HCT116 (cell line): Measurements from ENCODE around the gene ADAMTS13. TPM values are rescaled to one million over a fixed set of nuclear protein-coding genes. Genes with fewer than 3 reads are reported as not detected.

ENCODE experiments used
- ATAC-seq: fragments of 200-7000 bp; cut with Tn5 transposase; 2 replicates; pipeline ENCODE4 v1.9.1; 2020; ENCODE audit warnings: mild to moderate bottlenecking, moderate library complexity
- BruUV-seq: library from RNA; stranded (reverse); fragments of 400-500 nt; replicated peaks from 2 replicates; lab custom pipeline; 2021; lab: Mats Ljungman, UMichigan
- CTCF ChIA-PET: fragments of 300-600 bp; sonication (Branson Sonifier 250); formaldehyde crosslinking; loops from one replicate; lab custom pipeline; 2021; ENCODE audit warnings: antibody characterized with exemption; lab: Charles Lee
- POLR2A ChIA-PET: fragments of 300-600, 350-600 bp; sonication (Branson Sonifier 250); formaldehyde crosslinking; loops from one replicate; lab custom pipeline; 2021; ENCODE audit warnings: antibody characterized with exemption; lab: Charles Lee
- RAD21 ChIA-PET, 2 experiments: fragments of 300-600 bp; sonication (Branson Sonifier 250); formaldehyde crosslinking; loops; one replicate each; lab custom pipeline; 2023; ENCODE audit warnings: low total read pairs in 2 of 2; ENCODE audit not compliant: uncharacterized antibody in 2 of 2, unreplicated experiment in 2 of 2, low non-redundant PET in 1 of 2; lab: Charles Lee
- DNase-seq: peaks from one replicate; pipeline ENCODE4 v3.0.0-alpha.2; 2010; ENCODE audit warnings: low read depth, low spot score
- H2AFZ ChIP-seq: fragments of 200-600 bp; shearing (Covaris generic), sonication (generic); 2 replicates; pipeline ENCODE4 v1.6.1; 2017; ENCODE audit warnings: low read depth, mixed run types, mixed read lengths, antibody characterized with exemption, low read length; ENCODE audit not compliant: poor library complexity, severe bottlenecking
- H3K27ac ChIP-seq: 2 replicates; pipeline ENCODE4 v1.5.1; 2012; ENCODE audit warnings: low read depth, low read length
- H3K27me3 ChIP-seq: fragments of 200-600 bp; sonication (generic); 2 replicates; pipeline ENCODE4 v1.6.1; 2016; ENCODE audit warnings: mixed run types, low read length, mixed read lengths; ENCODE audit not compliant: insufficient read depth
- H3K36me3 ChIP-seq, 2 experiments: fragments of 200-500 bp in 1 of 2; fragments of 200-600 bp in 1 of 2; sonication (Bioruptor generic) in 1 of 2; sonication (generic) in 1 of 2; 2 replicates each; pipeline versions ENCODE4 v1.5.1 to v1.6.1; 2014 to 2016; ENCODE audit warnings: low read length in 2 of 2, inconsistent platforms in 1 of 2, mixed read lengths in 1 of 2, mixed run types in 1 of 2; ENCODE audit not compliant: insufficient read depth in 2 of 2, control insufficient read depth in 1 of 2
- H3K4me1 ChIP-seq, 2 experiments: fragments of 200-600 bp in 1 of 2; sonication (generic) in 1 of 2; 2 replicates each; pipeline versions ENCODE4 v1.5.1 to v1.6.1; 2012 to 2017; ENCODE audit warnings: low read length in 2 of 2, inconsistent platforms in 1 of 2, mild to moderate bottlenecking in 1 of 2, mixed read lengths in 1 of 2, mixed run types in 1 of 2, moderate library complexity in 1 of 2; ENCODE audit not compliant: insufficient read depth in 2 of 2, control insufficient read depth in 1 of 2
- H3K4me2 ChIP-seq: fragments of 200-600 bp; sonication (generic); 2 replicates; pipeline ENCODE4 v1.6.1; 2017; ENCODE audit warnings: mixed run types, low read length, mixed read lengths
- H3K4me3 ChIP-seq, 2 experiments: fragments of 200-600 bp in 1 of 2; sonication (generic) in 1 of 2; replicated peaks in 1 of 2; 2 replicates each; pipeline ENCODE4 v1.5.1; 2011 to 2016; ENCODE audit warnings: low read length in 2 of 2, control low read depth in 1 of 2, low read depth in 1 of 2, mild to moderate bottlenecking in 1 of 2, mixed read lengths in 1 of 2, mixed run types in 1 of 2
- H3K79me2 ChIP-seq: fragments of 200-600 bp; sonication (generic); 2 replicates; pipeline ENCODE4 v1.6.1; 2017; ENCODE audit warnings: mild to moderate bottlenecking, mixed run types, low read length, moderate library complexity, mixed read lengths; ENCODE audit not compliant: insufficient read depth
- H3K9ac ChIP-seq: fragments of 200-600 bp; sonication (generic); 2 replicates; pipeline ENCODE4 v1.6.1; 2016; ENCODE audit warnings: low read length, mixed read lengths
- H3K9me2 ChIP-seq: fragments of 200-600 bp; sonication (generic), shearing (Covaris generic); 2 replicates; pipeline ENCODE4 v1.6.1; 2017; ENCODE audit warnings: mixed run types, mild to moderate bottlenecking, moderate library complexity; ENCODE audit not compliant: insufficient read depth
- H3K9me3 ChIP-seq, 2 experiments: fragments of 200-500 bp in 1 of 2; fragments of 200-600 bp in 1 of 2; sonication (Bioruptor generic) in 1 of 2; sonication (generic) in 1 of 2; 2 replicates each; pipeline ENCODE4 v1.6.1; 2014 to 2017; ENCODE audit warnings: low read length in 2 of 2, mixed read lengths in 2 of 2, inconsistent platforms in 1 of 2, low read depth in 1 of 2, mild to moderate bottlenecking in 1 of 2, mixed run types in 1 of 2, moderate library complexity in 1 of 2; ENCODE audit not compliant: control insufficient read depth in 1 of 2, insufficient read depth in 1 of 2
- H4K20me1 ChIP-seq: fragments of 200-600 bp; sonication (generic), shearing (Covaris generic); 2 replicates; pipeline ENCODE4 v1.6.1; 2017; ENCODE audit warnings: mixed run types, mild to moderate bottlenecking, moderate library complexity; ENCODE audit not compliant: insufficient read depth
- CBX3 ChIP-seq: IDR thresholded peaks from 2 replicates; pipeline ENCODE4 v1.6.1; 2012; ENCODE audit warnings: low read depth
- CEBPB ChIP-seq: IDR thresholded peaks from 2 replicates; pipeline ENCODE4 v1.6.1; 2012; ENCODE audit warnings: low read depth
- EGR1 ChIP-seq: IDR thresholded peaks from 2 replicates; pipeline ENCODE4 v1.6.1; 2012; ENCODE audit warnings: low read depth
- ELF1 ChIP-seq: IDR thresholded peaks from 2 replicates; pipeline ENCODE4 v1.6.1; 2012; ENCODE audit warnings: low read depth, borderline replicate concordance
- EZH2 ChIP-seq: fragments of 200-600 bp; sonication (generic); IDR thresholded peaks from 2 replicates; pipeline ENCODE4 v1.6.1; 2017; ENCODE audit warnings: antibody characterized with exemption, mixed run types
- FOSL1 ChIP-seq: IDR thresholded peaks from 2 replicates; pipeline ENCODE4 v1.6.1; 2012; ENCODE audit warnings: low read depth
- JUND ChIP-seq: IDR thresholded peaks from 2 replicates; pipeline ENCODE4 v1.6.1; 2012
- POLR2A ChIP-seq: IDR thresholded peaks from 2 replicates; pipeline ENCODE4 v1.7.0; 2011; ENCODE audit warnings: borderline replicate concordance; ENCODE audit not compliant: insufficient read depth, insufficient read length; ENCODE audit errors: extremely low read depth
- REST ChIP-seq: IDR thresholded peaks from 2 replicates; pipeline ENCODE4 v1.6.1; 2012; ENCODE audit warnings: low read depth
- SIN3A ChIP-seq: IDR thresholded peaks from 2 replicates; pipeline ENCODE4 v1.6.1; 2012; ENCODE audit warnings: low read depth
- SP1 ChIP-seq: IDR thresholded peaks from 2 replicates; pipeline ENCODE4 v1.6.1; 2012; ENCODE audit warnings: low read depth
- TCF7L2 ChIP-seq: IDR thresholded peaks from 2 replicates; pipeline ENCODE4 v1.7.0; 2011; ENCODE audit warnings: borderline replicate concordance, inconsistent platforms; ENCODE audit not compliant: insufficient read depth, insufficient read length; ENCODE audit errors: extremely low read depth
- ZBTB33 ChIP-seq: IDR thresholded peaks from 2 replicates; pipeline ENCODE4 v1.6.1; 2011; ENCODE audit warnings: mild to moderate bottlenecking, low read length, moderate library complexity; ENCODE audit not compliant: insufficient replicate concordance; ENCODE audit errors: extremely low read depth
- ZFX ChIP-seq: fragments of 450-650 bp; IDR thresholded peaks from 2 replicates; pipeline ENCODE4 v1.6.1; 2017
- intact Hi-C: fragments of 100-400 bp; cut with micrococcal nuclease; formaldehyde crosslinking; loops from 2 replicates; pipeline ENCODE4 v1.10.0; 2022
- total RNA-seq: library from RNA; stranded (reverse); gene quantifications from one replicate; pipeline ENCODE4 v1.2.1, GENCODE V29; 2021; ENCODE audit not compliant: unreplicated experiment
- TF ChIP-seq, protein P1 (sequence below), 3 experiments: fragments of 200-600 bp in 1 of 3; sonication (generic) in 1 of 3; IDR thresholded peaks in 2 of 3; conservative IDR thresholded peaks in 1 of 3; 2 replicates each; pipeline ENCODE4 v1.5.1; 2012 to 2017; ENCODE audit warnings: low read depth in 2 of 3, low read length in 2 of 3, antibody characterized with exemption in 1 of 3, borderline replicate concordance in 1 of 3, control low read depth in 1 of 3, mild to moderate bottlenecking in 1 of 3, mixed read lengths in 1 of 3, mixed run types in 1 of 3, moderate library complexity in 1 of 3; ENCODE audit not compliant: insufficient read depth in 1 of 3

Gene ADAMTS13
- total RNA-seq, 1 experiment from 2014 or later, result 9.2 TPM

GRCh38 chr9:133477461-133477860 lies 55.3 kb downstream of the ADAMTS13 start (continued):
- TF ChIP-seq JUND (no peak), FOSL1 (no peak), SP1 (no peak), CEBPB (no peak), ZFX (no peak), TCF7L2 (no peak), SIN3A (no peak)

DNA sequence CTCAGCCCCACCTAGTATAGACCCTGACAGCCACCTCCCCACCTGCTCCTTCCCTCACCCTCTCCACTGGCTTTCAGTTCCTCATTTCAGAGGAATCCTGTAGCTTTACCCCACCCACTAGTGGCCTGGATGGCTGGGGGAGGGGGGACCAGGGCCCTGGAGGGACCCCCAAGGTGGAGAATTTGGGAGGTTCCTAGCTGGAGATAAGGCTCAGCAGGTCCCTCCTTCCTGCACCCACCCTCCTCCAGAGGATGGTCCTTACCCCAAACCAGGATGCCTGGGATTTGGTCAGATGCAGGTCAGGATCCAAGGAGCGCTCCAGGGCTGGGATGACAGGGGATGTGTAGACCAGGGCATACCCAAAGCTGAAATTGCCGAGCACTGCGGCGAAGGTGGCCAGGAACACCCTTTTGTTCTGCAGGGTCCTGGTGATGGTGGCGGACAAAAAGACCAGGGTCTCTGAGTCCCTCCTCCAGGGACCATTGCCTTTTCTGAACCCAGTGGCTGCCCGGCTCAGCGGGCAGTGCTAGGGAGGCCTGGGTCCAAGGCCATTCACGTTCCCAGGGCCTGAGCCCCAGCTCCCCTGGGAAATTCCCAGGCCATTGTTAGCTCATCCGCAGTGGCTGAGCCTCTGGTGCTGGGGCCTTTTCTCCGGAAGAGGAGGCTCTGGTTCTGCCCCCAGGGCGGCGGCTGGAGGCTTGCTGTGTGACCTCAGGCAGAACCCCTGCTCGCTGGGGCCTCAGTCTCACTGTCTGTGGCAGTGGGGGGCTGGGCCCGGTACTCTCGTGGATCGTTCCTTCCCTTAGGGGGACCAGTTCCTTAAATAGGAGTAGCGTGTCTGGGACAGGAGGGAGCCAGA lies 56.1 kb downstream of the ADAMTS13 start:
- RAD21 ChIA-PET, result interaction anchor here in 1 of 2 experiments (0.6 kb wide), 1 partner anchor 29 kb away, joined by 4 read pairs; no protein-coding TSS in a partner anchor
- POLR2A ChIA-PET, result interaction anchor here (1.0 kb wide), 1 partner anchor 101 kb away, joined by 3 read pairs; no protein-coding TSS in a partner anchor
- peak overlapping the region; percentile 75 for H3K9ac ChIP-seq
- H3K79me2 ChIP-seq, result peaks cover 6% of the 10 kb centered on the region; the same call in 1 of the 2 replicates
- H3K9me2 ChIP-seq, result no peaks in the 10 kb centered on the region
- H3K27ac ChIP-seq, result peak overlapping the region; percentile 59; the same call in 1 of the 2 replicates
- H3K4me2 ChIP-seq, result peak overlapping the region; percentile 98
- peaks cover 13 to 21% of the 10 kb centered on the region in 2 experiments; a peak in 3 of 4 replicates for H3K4me1 ChIP-seq
- H3K9me3 ChIP-seq, result no peaks in the 10 kb centered on the region
- no peaks in the 10 kb centered on the region for H3K27me3 ChIP-seq
- peak; percentile 12 for ATAC-seq
- no peak for TF ChIP-seq POLR2A
- TF ChIP-seq ZBTB33, result no peak
- TF ChIP-seq EZH2, result no peak
- TF ChIP-seq JUND, result no peak
- no peak for TF ChIP-seq CBX3
- TF ChIP-seq REST, result no peak
- no peak for TF ChIP-seq ELF1
- no peak for TF ChIP-seq SIN3A
- TF ChIP-seq EGR1, result no peak
- TF ChIP-seq, protein P1, sequence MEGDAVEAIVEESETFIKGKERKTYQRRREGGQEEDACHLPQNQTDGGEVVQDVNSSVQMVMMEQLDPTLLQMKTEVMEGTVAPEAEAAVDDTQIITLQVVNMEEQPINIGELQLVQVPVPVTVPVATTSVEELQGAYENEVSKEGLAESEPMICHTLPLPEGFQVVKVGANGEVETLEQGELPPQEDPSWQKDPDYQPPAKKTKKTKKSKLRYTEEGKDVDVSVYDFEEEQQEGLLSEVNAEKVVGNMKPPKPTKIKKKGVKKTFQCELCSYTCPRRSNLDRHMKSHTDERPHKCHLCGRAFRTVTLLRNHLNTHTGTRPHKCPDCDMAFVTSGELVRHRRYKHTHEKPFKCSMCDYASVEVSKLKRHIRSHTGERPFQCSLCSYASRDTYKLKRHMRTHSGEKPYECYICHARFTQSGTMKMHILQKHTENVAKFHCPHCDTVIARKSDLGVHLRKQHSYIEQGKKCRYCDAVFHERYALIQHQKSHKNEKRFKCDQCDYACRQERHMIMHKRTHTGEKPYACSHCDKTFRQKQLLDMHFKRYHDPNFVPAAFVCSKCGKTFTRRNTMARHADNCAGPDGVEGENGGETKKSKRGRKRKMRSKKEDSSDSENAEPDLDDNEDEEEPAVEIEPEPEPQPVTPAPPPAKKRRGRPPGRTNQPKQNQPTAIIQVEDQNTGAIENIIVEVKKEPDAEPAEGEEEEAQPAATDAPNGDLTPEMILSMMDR (IDR thresholded peaks at IDR 0.05 in 2 of 3, conservative IDR thresholded peaks at IDR 0.05 in 1 of 3; ENCODE audit: borderline replicate concordance in 1 of 3, insufficient read depth in 1 of 3, low read depth in 2 of 3, low read length in 2 of 3), result no peak
- no TSS peak for BruUV-seq
- no peaks in the 10 kb centered on the region for H3K36me3 ChIP-seq
- H3K4me3 ChIP-seq, result peak overlapping the region; percentile 68 to 83
- CTCF ChIA-PET, result interaction anchor here (0.9 kb wide), 2 partner anchors 81 to 292 kb away, joined by 3 to 4 read pairs; no protein-coding TSS in a partner anchor
- no peak overlapping the region for H2AFZ ChIP-seq
- H4K20me1 ChIP-seq, result no peaks in the 10 kb centered on the region
- DNase-seq, result no peak
- intact Hi-C loops, result no loop called here
